Neural progenitor cell (in vitro differentiated cells): ENCODE data around the gene HES6.

Experiments used
- CTCF ChIP-seq: fragments of 200-600 bp; sonication (generic); IDR thresholded peaks from 2 replicates; pipeline ENCODE4 v1.5.1; 2017; ENCODE audit warnings: antibody characterized with exemption, mild to moderate bottlenecking
- EZH2phosphoT487 ChIP-seq: fragments of 200-600 bp; sonication (generic); IDR thresholded peaks from 2 replicates; pipeline ENCODE4 v1.6.1; 2017; ENCODE audit warnings: antibody characterized with exemption

GRCh38 chr2:238265605-238266004, 25.8 kb upstream of the HES6 start:
- TF ChIP-seq CTCF (no peak), EZH2phosphoT487 (no peak)
